DOHH2 (cell line): ENCODE measurements around the gene COL12A1.

ENCODE experiments used
- H3F3A ChIP-seq: fragments of 200-600 bp; sonication (generic), shearing (Covaris generic); 2 replicates; pipeline ENCODE4 v1.6.0; 2016; ENCODE audit warnings: antibody characterized with exemption, mild to moderate bottlenecking; ENCODE audit not compliant: control insufficient read depth, insufficient read depth
- H3K27ac ChIP-seq: fragments of 200-600 bp; sonication (generic); 2 replicates; pipeline ENCODE4 v1.5.1; 2014; ENCODE audit warnings: low read depth, mild to moderate bottlenecking, low read length, moderate library complexity
- H3K27me3 ChIP-seq: fragments of 200-600 bp; sonication (generic); 2 replicates; pipeline ENCODE4 v1.6.1; 2014; ENCODE audit warnings: mild to moderate bottlenecking, low read length, mixed read lengths; ENCODE audit not compliant: control insufficient read depth
- H3K36me3 ChIP-seq: fragments of 200-600 bp; sonication (generic); 2 replicates; pipeline ENCODE4 v1.6.1; 2014; ENCODE audit warnings: mild to moderate bottlenecking, low read length, moderate library complexity, mixed read lengths; ENCODE audit not compliant: control insufficient read depth
- H3K4me1 ChIP-seq: fragments of 200-600 bp; sonication (generic); 2 replicates; pipeline ENCODE4 v1.6.1; 2014; ENCODE audit warnings: mild to moderate bottlenecking, low read length, mixed read lengths; ENCODE audit not compliant: control insufficient read depth
- H3K4me2 ChIP-seq: fragments of 200-600 bp; sonication (generic); 2 replicates; pipeline ENCODE4 v1.6.0; 2014; ENCODE audit warnings: mild to moderate bottlenecking, low read length, moderate library complexity
- H3K4me3 ChIP-seq: fragments of 200-600 bp; sonication (generic); 2 replicates; pipeline ENCODE4 v1.5.1; 2014; ENCODE audit warnings: mild to moderate bottlenecking, low read length, mixed read lengths
- H3K79me2 ChIP-seq: fragments of 200-600 bp; sonication (generic); 2 replicates; pipeline ENCODE4 v1.6.1; 2014; ENCODE audit warnings: mild to moderate bottlenecking, low read length, mixed read lengths; ENCODE audit not compliant: control insufficient read depth
- H3K9me2 ChIP-seq: fragments of 200-600 bp; sonication (generic); replicated peaks from 2 replicates; pipeline ENCODE4 v1.6.1; 2014; ENCODE audit warnings: mild to moderate bottlenecking, low read length, mixed read lengths; ENCODE audit not compliant: control insufficient read depth
- H3K9me3 ChIP-seq: fragments of 200-600 bp; sonication (generic); 2 replicates; pipeline ENCODE4 v1.6.1; 2014; ENCODE audit warnings: antibody characterized with exemption, low read length, mixed read lengths; ENCODE audit not compliant: control insufficient read depth, insufficient read depth
- H4K20me1 ChIP-seq: fragments of 200-600 bp; sonication (generic); 2 replicates; pipeline ENCODE4 v1.6.0; 2014; ENCODE audit warnings: low read depth, mild to moderate bottlenecking, antibody characterized with exemption, low read length, moderate library complexity; ENCODE audit not compliant: control insufficient read depth, insufficient read depth
- CTCF ChIP-seq: fragments of 200-600 bp; sonication (generic); IDR thresholded peaks from one replicate; pipeline ENCODE4 v1.5.1; 2014; ENCODE audit warnings: antibody characterized with exemption, mild to moderate bottlenecking, low read depth, low read length; ENCODE audit not compliant: poor library complexity, severe bottlenecking
- EZH2phosphoT487 ChIP-seq: fragments of 200-600 bp; sonication (generic); IDR thresholded peaks from 2 replicates; pipeline ENCODE4 v1.6.1; 2017; ENCODE audit warnings: borderline replicate concordance, mild to moderate bottlenecking, antibody characterized with exemption, low read length, moderate library complexity, mixed read lengths

COL12A1 gene

GRCh38 chr6:75176076-75176582 is 29.7 kb downstream of the COL12A1 start:
- Histone ChIP-seq H3K4me3 (no peak overlapping the region), H4K20me1 (no peaks in the 10 kb centered on the region), H3K4me1 (no peaks in the 10 kb centered on the region), H3K27ac (no peak overlapping the region), H3K79me2 (no peaks in the 10 kb centered on the region), H3K9me3 (no peaks in the 10 kb centered on the region), H3K9me2 (no peaks in the 10 kb centered on the region), H3F3A (no peaks in the 10 kb centered on the region), H3K4me2 (no peak overlapping the region), H3K36me3 (no peaks in the 10 kb centered on the region), H3K27me3 (no peaks in the 10 kb centered on the region)
- TF ChIP-seq EZH2phosphoT487, result no peak
- no peak for TF ChIP-seq CTCF

GRCh38 chr6:75171986-75172385 is 33.9 kb downstream of the COL12A1 start:
- H3K79me2 ChIP-seq, result no peaks in the 10 kb centered on the region
- no peak overlapping the region for H3K27ac ChIP-seq
- H3K36me3 ChIP-seq, result no peaks in the 10 kb centered on the region
- no peaks in the 10 kb centered on the region for H3K9me3 ChIP-seq
- H3F3A ChIP-seq, result no peaks in the 10 kb centered on the region
- H3K4me1 ChIP-seq, result no peaks in the 10 kb centered on the region
- H4K20me1 ChIP-seq, result no peaks in the 10 kb centered on the region
- H3K4me2 ChIP-seq, result no peak overlapping the region
- H3K4me3 ChIP-seq, result no peak overlapping the region
- H3K9me2 ChIP-seq, result no peaks in the 10 kb centered on the region
- TF ChIP-seq CTCF (no peak), EZH2phosphoT487 (no peak)
- no peaks in the 10 kb centered on the region for H3K27me3 ChIP-seq

GRCh38 chr6:75171567-75171966 is 34.3 kb downstream of the COL12A1 start:
- H3K4me3 ChIP-seq, result no peak overlapping the region

More at GRCh38 chr6:75171567-75171966, 34.3 kb downstream of the COL12A1 start:
- Histone ChIP-seq H3K27ac (no peak overlapping the region), H3K4me1 (no peaks in the 10 kb centered on the region), H3F3A (no peaks in the 10 kb centered on the region), H3K9me2 (no peaks in the 10 kb centered on the region), H4K20me1 (no peaks in the 10 kb centered on the region), H3K27me3 (no peaks in the 10 kb centered on the region), H3K36me3 (no peaks in the 10 kb centered on the region), H3K9me3 (no peaks in the 10 kb centered on the region), H3K79me2 (no peaks in the 10 kb centered on the region), H3K4me2 (no peak overlapping the region)
- TF ChIP-seq CTCF, result no peak
- TF ChIP-seq EZH2phosphoT487, result no peak
